DMS153 treated with DMSO at 0.1 percent for 48 hours (cell line): ENCODE data around the gene RPS6KB2.

Experiments used
- DNase-seq: peaks from one replicate; lab custom pipeline; 2025; ENCODE audit not compliant: unreplicated experiment; lab: John Stamatoyannopoulos, UW

RPS6KB2 gene

DNA sequence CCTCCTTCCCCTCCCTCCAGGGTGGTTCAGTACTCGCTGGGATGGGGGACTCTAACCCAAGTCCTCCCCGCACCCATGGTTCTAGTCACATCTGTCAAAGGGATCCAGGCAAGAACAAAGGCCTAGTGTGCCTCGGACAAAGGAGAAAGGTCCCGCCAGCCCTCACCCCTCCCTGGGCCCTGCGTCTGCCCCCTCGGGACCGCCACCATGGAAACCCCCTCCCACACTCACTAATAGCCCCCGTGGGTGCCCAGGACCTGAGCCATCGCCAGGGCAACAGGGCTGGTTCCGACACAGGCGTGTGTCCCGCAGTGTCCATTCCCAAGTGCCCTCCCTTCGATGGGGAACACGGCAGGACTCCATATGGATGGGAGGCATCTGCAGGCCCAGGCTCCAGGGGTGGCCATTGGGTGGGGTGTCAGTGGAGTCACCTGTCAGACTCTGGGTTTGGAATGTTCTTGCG is 17.9 kb upstream of the RPS6KB2 start:
- no peak for DNase-seq

DNA sequence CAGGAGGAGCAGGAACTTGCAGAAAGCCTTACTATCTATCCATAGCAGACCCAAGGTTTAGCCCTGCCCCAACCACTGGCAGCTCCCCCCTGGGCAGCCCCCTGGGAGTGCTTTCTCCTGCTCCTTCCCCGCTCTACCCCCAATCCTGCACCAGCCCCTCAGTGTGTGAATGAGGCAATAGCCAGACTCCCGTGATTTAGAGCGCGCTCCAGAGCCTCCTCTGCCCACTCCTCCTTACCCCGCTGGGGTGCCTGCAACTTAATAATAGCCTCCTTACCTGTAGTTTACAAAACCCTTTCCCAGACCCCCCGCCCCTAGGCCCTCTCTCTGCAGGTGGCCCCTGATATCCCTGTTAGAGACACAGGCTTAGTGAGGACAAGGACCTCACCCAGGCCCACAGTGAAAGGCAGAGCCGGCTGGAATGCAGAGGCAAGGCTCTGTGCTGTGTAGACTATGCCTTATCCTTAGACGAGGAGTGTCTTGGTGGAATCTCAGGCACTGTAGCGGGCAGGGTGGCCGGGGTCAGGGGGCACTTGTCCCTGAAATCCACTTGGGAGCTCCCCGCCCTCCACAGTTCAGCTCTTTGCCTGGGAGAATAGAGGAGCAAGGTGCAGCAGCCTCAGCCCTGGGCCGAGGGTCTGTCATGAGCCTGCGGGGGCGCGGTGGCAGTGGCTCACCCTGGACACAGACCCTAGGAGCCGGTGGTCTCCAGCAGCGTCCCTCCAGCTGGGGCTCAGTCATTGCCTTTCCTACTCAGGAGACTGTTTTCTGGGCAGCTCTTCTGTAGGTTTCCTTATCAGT is 17.1 kb upstream of the RPS6KB2 start:
- no peak for DNase-seq

GRCh38 chr11:67411785-67412152 is 16.5 kb upstream of the RPS6KB2 start:
- no peak for DNase-seq

DNA sequence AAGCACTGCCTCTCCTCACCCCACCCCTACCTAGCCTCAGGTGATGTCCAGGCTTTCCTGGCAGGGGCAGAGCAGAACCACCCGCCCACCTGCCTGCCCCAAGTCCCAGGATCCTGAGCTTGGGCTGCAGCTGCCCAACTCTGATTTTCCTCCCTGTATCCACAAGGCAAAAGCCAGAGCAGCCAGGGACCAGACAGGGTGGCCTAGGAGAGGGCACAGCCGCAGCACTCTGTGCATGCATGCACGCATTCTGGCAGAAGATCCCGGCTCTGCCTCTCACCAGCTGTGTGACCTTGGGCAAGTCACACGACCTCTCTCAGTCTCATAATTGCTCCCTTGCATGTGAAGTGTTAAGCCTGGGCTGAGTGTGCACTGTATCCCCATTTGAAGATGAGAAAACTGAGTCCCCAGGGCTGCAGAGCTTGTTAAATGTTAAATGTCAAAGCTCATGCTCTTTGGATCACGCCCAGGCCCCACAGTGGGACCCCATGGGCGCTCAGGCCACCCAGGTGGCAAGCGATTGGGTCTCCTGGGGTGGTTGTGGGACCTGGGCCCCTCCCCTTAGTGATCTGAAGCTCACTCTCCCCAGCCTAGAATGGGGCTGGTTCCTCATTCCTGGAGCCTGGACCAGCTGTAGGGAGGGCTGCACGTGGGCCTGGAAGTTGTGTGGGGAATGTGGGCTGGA is 15.7 kb upstream of the RPS6KB2 start:
- no peak for DNase-seq

- no peak for DNase-seq
Observed at GRCh38 chr11:67413266-67413849, 14.9 kb upstream of the RPS6KB2 start.

DNA sequence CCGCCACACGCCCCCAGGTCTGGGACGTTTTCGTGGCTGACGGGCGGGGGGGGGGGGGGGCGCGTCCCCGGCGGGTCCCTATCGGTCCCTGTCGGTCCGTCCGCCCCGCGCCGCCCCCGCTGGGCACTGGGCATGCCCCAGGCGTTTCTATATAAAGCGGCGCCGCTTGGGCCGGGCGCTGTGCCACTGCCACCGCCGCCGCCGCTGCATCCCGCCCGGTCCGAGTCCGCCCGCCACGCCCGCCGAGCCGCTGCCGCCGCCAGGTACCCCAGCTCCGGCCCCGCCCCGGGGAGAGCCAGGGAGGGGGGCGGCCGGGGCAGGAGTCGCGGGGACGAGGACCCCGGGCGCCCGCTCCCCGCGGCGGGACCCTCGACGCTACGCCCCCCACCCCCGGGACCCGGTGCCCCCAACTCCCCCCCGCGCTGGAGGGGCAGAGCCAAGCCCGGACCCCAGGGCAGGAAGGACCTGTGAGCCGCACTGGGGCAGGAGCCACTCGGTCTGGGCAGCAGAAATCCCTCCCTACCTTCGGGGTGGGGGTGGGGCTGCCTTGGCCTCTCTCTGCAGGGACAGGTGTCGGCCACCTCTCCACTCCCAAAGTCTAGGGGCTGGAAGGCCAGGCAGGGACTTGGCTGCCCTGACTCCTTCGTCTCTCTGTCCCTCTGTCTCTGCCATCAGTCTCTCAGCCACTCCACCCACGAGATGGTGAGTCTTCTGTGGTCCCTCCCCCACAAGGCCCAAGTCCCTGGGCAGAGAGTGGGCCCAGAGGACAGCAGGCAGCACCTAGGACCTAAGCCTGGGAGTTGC is 12.6 kb upstream of the RPS6KB2 start, which contains the start of gene CARNS1:
CARNS1 (plus strand) TSS at position 178 of the 804 bp plus-strand sequence; CDS start at position 700, 522 bp downstream.
- DNase-seq: no peak

DNA sequence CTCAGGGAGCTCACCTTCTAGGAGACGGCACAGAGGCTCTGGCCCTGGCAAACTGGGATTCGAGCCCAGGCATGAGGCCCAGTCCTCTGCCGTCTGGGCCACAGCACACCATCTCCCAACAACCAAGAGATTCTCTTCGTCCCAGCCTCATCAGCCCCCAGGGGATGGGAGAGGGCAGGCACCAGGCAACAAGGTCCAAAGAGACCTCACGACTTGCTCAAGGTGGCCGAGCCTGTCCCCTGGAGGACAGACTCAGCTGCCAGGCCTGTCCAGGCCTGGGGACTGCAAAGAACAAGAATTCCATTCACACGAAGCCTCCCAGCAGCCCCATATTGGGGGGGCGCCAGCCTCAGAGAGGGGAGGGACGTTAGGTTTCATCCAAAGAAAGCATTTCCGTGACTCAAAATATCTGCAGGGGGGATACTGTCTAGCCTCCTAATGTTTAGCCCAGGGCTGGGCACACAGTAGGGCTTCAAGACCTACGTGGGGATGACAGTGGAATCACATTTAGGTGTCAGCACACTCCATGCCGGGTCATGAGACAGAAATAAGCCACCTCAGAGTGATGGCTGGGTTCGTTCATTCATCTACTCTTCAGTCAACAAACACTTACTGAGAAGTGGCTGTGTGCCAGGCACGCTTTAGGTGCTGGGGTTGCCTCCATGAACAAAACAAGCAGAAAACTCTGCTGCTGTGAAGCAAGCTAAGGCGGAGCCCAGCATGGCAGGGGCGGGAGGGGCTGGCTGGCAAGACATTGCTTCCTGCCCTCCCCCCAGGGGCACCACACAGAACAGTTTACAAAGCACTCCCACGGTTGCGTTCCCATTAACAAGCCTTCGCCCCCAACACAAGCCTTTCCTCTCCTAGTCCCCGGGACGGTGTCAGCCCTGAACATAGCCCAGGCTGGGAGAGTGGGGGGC is 11.6 kb upstream of the RPS6KB2 start:
- peak; percentile 34 for DNase-seq

DNA sequence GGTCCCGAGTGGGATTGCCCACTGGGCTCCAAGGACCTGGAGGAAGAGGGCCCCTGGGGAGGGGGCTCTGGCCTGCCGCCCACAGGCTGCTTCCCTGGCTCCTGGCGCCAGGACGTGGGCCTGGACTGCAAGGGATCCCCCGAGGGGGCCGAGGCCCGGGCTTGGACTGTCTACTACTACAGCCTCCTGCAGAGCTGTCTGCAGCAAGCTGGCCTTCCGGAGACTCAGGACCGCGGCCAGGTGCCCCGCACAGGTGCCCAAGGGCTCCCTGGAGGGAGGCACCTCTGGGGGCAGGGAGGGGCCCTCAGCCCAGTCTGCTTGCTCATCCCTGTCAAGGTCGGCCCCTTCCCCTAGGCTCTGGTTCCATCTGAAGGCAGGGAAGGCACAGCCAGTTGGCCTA is 10.9 kb upstream of the RPS6KB2 start:
- no peak for DNase-seq

DNA sequence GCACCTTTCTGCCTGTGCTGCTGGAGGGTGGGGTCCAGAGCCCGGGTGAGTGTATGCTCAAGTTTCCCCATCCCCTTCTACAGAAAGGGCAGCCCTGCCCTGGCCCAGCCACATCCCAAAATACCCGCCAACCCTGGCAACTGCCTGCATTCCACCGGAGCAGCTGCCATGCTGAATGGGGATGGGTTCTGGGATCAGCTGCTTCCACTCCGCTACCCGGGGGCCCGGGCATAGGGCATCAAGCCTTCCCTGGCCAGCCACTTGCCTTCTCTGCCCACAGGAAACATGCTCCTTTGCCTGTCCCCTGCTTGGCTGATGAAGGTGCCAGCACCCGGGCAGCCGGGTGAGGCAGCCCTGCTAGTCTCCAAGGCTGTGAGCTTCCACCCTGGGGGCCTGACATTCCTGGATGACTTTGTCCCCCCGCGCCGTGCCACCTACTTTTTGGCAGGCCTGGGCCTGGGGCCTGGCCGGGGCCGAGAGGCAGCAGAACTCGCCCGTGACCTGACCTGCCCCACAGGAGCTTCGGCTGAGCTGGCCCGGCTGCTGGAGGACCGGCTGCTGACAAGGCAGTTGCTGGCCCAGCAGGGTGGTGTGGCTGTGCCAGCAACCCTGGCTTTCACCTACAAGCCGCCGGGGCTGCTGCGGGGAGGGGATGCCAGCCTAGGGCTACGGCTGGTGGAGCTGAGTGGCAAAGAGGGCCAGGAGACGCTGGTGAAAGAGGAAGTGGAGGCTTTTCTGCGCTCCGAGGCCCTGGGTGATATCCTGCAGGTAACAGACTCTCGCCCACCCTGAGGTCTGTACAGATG is 9.6 kb upstream of the RPS6KB2 start:
- no peak for DNase-seq

DNA sequence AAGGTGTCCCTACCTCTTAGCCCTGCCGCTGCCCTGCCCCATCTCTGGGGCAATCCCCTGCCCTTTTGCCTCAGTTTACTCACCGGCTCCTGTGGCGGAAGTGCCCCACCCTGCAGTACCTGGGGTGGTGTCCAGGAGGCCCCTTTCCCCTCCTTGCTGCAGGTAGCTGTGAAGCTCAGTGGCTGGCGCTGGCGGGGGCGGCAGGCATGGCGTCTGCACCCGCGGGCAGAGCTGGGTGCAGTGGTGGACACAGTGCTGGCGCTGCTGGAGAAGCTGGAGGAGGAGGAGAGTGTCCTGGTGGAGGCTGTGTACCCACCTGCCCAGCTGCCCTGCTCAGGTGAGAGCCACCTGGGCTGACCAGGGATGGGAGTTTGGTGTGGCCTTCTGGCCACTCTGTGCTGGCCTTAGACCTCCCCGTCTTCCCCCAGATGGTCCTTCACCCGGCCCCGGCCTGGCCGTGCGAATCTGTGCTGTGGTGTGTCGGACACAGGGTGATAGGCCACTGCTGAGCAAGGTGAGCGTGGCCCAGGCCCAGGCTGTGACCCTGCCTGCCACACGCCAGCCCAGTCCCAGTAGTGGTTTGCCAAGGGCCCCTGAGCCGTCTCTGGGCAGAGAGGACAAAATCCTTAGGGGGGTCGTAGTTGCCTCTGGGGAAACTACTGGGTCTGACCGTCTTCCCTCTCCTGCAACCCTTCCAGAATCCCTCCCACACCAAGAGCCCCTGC is 8.8 kb upstream of the RPS6KB2 start:
- DNase-seq: no peak

- no peak for DNase-seq
Observed at GRCh38 chr11:67420147-67420645, 8.1 kb upstream of the RPS6KB2 start.

DNA sequence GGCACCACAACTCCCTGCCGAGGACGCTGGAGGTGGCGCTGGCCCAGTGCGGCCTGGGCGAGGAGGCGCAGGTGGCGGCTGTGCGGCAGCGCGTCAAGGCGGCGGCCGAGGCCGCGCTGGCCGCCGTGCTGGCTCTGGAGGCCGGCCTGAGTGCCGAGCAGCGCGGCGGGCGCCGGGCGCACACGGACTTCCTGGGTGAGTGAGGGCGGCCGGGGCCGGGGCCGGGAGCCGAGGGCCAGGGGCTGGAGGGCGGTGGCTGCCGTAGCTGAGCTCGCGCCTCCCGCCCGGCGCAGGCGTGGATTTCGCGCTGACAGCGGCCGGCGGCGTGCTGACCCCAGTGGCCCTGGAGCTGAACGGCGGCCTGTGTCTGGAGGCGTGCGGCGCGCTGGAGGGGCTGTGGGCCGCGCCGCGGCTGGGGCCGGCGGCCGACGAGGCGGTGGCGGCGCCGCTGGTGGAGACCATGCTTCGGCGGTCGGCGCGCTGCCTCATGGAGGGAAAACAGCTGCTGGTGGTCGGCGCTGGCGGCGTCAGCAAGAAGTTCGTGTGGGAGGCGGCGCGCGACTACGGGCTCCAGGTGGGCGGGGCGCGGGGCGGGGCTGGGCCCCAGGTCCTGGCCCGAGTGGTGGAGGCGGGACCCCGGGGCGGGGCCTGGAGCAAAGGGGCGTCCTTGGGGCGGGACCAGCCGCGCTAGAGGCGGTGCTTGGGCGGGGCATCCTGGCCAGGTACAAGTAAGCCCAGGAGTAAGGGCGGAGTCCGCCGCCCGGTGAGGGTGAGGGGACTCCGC is 7.5 kb upstream of the RPS6KB2 start:
- DNase-seq: peak; percentile 88

GRCh38 chr11:67421430-67422031 is 6.8 kb upstream of the RPS6KB2 start:
- no peak for DNase-seq

DNA sequence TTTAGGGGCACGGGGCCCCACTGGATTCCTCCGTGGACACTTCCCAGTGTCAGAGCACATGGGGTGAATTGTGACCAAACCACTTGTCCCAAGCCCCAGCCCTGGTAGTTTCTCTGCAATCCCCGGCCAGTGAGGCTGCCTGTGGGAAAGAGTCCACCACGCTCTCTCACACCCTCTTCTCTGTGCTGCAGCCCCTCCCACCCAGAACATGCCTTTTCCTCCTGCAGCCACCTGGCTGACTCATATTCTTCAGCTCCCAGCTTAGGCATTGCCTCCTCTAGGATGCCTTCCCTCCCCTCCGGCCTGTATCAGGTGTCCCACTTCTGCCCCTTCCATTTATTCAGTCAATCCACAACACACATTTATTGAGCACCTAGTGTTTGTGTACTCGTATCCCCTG is 5.4 kb upstream of the RPS6KB2 start:
- DNase-seq: no peak

GRCh38 chr11:67423466-67423865 is 4.8 kb upstream of the RPS6KB2 start:
- DNase-seq: no peak

GRCh38 chr11:67423891-67424613 is 4.2 kb upstream of the RPS6KB2 start:
- DNase-seq: no peak
